Stimulated activated CD4-positive, alpha-beta T cell treated with anti-CD3 and anti-CD28 coated beads, Interleukin-1b, Interleukin-23, amount 100 ng/mL, for 1 hour (primary cell): ENCODE results near the gene RCBTB2.

Experiments used
- DNase-seq, 2 donors: peaks; one replicate each; pipeline ENCODE4 v3.0.0-alpha.2; 2020; ENCODE audit warnings: low read depth in 2 of 2

The RCBTB2 gene

DNA sequence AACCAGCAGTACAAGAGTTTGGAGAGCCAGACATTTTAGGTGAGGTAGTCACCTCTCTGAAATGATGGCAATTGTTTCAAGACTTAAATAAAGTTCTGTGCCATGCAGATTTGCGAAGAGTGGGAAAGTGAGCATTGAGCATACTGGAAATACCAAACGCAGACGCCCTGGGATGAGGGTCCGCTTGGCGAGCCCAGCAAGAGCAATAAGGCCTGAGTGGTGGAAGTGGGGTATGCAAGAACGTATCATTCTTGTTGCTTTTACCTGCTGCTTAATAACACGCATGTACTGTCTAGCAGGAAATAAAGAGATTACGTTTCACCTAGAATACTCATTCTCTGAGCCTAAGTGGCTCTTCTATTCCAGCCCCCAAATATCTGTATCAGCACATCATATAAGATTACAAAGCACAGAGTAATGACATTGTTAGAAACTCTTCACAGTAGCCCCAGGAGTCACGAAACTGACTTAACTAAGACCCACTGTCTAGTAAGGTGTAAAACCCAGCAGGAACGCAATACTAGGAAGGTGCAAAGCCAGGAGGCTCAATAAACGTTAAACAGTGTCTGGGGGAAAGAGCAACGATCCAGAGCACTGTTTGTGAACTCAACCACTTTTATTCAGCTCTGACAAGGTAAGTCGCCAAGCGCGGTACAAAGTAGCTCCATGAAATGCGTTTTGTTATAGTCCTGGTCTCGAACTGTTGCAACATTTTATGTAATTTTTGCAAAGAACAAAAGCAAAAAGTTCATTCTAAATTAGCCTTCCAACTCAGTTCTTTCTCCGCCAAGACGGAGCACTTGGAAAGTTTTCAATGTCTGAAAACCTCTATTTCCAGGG, 1.2 kb downstream of the RCBTB2 start:
- DNase-seq: no peak

DNA sequence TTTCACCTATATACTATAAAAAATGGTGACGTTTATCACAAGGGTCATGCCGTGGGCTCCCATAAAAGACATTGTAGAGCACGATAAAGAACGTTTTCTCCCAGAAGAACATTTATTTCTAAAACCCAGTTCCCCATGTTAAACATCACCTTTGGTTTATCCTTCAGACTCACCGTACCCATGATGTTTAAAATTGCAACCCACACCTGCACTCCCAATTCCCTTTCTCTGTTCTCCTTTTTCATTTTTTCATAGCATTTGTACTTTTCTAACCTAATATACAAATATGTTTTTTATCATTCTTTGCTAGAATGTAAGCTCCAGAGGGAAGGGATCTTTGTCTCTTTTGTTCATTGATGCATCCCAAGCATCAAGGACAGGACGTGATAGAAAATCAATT, 2.0 kb downstream of the RCBTB2 start:
- DNase-seq: no peak

DNA sequence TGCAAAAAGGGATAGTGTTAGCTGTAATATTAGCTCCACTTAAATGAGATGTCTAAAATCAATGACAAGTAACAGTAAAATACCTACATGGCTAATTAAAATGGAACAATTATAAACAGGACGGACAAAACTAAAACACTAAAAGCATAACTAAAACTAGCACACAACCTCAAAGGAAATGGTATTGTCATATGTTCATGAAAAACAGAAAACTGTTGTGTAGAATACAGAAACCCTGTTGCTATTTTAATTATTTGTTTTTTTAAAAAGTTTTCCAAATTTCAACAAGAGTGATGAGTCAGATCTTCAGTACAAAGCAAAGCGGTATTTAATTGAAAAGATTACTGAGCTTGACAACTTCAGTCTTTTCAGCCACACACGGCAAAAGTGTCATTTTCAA, 4.2 kb downstream of the RCBTB2 start:
- DNase-seq: no peak

DNA sequence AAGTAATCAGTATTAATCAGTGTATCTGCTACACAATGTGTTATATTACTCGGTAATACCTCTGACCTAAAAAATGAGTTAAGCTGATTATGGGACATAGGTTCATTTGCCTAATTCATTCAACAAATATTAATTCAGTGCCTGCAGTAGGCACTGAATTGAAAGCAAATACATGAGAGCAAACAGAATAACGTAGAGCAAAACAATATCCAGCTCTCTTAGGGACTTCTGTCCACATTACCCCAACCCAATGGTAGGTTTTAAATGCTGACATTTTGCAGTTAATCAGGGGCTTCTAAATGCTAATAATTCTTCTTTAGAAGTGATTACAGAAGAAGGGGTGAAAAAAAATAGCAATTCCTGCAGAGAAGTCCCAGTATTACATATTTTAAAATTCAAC, 4.9 kb downstream of the RCBTB2 start:
- no peak for DNase-seq

DNA sequence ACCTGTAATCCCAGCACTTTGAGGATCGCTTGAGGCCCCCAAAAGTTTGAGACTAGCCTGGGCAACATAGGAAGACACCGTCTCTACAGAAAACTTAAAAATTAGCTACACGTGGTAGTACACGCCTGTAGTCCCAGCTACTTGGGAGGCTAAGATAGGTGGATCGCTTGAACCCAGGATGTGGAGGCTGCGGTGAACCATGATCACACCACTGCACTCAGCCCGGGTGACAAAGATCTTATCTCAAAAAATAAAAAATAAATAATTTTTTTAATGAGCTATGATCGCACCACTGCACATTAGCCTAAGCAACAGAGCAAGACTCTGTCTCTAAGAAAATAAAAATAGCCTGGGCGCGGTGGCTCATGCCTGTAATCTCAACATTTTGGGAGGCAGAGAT, 6.6 kb downstream of the RCBTB2 start:
- DNase-seq: no peak

DNA sequence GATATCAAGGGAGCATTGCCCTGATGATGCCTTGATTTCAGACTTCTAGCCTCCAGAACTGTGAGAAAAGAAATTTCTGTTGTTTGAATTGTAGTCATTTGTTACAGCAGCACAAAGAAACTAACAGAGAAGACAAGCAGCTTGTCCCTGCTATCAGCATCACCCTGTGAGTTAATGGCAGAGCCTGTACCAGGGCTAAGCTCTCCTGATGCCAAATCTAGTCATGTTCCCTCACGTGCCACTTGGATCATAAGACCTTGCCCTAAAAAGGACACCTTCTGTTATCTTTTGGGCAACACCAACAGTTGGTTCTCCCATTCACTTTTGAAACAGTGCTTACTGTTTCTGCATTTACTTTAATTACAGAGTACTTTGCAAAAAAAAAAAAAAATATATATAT, 14.8 kb downstream of the RCBTB2 start:
- DNase-seq: no peak

DNA sequence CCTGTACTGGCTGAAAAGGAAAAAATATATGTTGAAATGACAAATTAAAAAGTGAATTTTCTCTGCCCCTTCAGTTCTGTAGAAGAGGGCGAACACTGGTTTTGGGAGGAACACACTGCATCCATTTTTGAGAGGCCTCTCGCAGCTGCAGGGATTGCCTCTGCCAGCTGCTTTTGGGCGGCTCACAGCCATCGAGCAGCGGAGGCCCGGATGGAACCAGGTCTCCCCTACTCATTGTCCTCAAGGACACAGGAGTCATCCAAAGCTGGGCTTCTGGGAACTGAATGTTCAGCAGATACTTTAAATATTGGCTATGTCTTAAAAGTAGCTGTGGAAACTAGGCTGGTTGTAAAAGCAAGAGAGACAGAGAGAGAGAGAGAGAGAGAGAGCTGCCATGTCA, 17.1 kb downstream of the RCBTB2 start:
- DNase-seq: no peak

DNA sequence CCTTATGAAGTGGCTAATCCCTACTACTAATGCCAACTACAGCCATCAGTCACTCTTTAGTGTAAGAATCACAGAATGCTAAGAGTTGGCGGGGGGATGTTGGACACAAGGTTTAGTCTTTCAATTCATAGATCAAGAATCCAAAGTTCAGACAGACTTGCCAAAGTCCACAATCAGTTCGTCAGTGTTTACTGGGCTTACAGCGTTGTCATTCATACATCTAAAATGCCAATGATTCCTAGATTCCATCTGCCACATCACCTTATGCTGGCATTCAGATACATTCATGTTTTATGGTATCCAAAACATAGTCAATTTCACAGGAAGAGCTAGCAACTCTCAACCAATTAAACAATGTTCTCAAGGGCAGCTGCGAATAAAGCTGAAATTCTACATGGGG, 18.1 kb downstream of the RCBTB2 start:
- no peak for DNase-seq

DNA sequence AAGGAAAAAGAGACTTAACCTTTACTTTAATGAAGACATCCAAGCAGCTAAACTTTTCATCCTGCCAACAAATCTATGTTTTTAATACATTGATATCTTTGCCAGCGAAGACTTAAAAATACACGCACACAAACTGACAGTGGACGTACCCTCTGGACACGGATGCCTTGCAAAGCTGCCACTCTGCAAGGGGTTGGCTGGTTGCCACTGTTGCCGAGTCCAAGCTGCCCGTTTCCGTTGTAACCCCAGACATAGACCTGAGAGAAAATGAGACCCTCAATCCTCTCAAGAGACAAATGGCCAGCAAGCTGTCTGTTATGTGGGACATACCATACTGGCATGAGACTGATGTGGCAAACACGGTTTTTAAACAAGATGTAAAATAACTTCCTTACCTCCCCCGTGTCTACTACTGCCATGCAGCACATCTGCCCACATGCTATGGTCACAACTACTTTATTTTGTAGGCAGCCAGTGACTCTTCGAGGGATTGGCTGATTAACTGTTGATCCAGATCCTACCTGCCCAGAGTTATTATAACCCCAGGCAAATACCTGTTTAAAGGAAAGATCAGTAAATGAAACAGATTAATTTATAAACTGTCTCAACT, 21.2 kb downstream of the RCBTB2 start:
- no peak for DNase-seq

DNA sequence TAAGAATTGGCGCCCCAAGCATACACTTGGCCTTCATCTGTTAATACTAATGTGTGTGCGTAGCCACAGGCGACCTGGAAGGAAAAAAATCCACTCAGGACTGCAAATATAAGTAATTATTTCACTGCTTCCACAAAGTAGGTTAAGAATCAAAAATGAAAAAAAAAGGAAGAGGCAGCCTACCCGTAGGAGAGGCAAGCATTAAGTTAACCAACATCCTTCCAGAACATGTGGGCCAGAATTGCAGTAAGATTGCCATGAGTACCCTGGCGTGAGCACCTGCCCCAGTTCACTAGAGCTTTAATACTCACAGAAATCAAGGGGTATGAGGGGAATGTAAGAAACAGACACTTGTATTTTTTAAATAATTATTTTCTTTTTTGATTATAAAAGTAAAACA, 22.2 kb downstream of the RCBTB2 start:
- DNase-seq: no peak

DNA sequence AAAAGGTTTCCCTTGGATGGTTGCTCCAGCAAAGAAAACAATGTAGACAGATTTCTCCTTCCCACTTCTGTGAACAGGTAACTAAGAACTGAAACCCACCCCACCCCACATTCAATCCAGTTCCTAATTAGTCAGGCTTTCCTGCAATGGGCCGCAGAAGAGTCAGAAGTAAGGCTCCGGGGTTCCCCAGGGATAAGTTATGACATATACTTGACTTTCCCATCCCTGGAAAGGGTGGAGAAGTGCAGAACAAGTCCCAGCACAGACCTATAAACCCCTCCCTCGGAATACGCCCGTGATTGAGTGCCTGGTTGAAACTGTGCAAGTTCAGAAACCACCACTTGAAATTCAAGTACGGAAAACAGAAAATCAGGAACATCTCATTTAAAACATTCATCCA, 24.9 kb downstream of the RCBTB2 start:
- DNase-seq: no peak

DNA sequence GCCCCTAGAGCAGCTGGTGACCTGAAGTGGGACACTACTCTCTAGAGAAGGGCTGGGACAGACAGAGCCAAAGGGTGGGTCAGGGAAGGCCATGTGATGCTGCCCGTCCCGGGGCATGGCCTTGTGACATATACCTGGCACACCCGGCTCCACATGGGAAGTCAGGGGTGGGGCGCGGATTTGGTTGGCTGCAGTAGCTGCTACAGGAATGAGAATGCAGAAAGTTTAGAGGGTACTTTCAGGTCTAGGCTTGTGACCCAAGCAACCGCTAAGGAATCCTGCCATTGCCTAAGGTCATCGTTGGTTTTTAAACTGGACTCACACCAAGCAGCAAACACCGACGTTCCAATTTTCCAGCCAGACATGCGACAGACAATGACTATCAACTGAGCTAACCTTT, 25.9 kb downstream of the RCBTB2 start:
- DNase-seq: no peak

DNA sequence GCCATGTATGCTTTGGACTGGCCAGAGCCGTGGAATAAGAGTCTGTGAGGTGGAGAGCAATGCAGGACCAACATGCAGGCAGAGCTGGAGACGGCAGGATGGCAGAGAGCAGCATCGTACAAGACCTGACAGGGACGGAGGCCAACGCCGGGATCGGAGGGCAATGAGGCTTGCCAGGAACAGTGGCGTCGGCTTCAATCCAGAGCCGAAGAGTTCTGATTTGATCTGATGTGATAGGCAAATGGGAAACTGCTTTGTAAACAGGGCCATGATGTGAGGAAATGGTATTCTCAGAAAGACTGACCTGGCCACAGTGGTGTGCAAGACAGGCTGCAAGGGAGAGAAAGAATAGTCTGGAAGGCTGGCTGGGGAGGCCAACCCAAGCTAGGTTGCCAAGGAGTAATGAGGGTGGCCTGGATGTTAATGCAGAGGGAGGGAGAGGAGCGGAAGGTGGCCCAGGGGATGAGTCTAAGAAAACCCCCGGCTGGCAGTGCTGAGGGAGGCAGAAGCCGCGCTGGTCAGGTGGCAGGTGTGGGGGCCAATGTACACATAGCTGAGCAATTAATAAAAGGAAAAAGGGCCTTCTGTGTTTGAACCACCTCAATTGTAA, 26.7 kb downstream of the RCBTB2 start:
- DNase-seq: no peak

DNA sequence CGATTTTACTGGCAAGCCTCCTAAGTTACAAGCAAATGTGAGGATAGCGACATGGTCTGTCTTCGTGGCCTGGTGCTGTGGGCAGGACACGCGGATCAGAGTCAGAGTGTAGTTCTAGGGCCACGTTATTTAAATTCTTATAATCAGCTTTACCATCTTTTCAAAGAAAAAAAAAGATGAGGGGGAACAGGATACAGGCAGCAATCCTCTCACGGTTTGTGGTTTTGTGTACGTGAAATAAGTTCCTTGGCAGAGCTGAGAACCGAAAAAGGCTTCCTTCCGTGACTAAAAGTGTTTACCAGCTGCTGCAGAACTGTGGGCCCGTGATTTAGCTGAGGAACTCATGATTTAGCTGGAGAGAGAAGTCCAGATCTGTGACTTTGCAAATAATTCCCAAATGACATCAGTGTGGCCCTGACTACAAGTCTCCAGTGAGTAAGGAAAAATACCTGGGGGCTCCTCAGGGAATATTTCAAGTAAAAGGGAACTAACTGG, 27.2 kb downstream of the RCBTB2 start:
- peak in 1 of 2 donors; percentile 21 for DNase-seq

DNA sequence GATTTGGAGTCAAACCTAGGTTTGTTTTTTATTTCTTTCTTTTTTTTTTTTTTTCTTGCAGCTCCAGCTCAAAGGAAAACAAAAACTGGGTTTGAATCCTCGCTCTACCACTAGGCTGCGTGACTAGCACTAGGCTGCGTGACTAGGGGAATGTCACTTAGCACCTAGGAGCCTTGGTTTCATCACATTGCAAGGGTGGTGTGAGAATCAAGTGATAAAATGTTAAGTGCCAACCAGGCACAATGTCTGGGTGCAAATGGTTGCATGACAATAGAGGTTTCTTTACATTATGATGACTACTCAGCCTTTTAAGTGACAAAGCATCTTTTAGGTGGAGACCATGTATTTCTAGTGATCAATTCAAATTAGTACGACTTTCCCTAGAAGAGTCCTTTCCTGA, 27.9 kb downstream of the RCBTB2 start:
- no peak for DNase-seq

DNA sequence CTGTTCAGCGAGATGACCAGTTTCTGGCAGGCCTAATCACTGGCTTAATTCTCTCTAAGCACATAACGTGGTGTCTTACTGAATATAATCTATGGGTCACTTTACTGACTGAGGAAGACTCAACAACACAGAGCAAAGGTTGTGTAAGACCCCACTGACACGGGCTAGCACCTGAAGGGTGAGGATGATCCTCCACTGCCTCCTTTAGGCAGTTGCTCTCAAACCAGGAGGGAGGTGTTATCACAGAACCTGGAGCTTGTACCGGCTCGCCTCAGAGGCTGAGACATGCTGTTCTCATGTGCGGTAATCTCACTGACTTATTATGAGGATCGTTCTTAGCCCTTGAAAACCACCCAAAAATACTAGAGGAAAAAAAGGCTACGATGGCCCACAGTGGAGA, 28.3 kb downstream of the RCBTB2 start:
- no peak for DNase-seq

DNA sequence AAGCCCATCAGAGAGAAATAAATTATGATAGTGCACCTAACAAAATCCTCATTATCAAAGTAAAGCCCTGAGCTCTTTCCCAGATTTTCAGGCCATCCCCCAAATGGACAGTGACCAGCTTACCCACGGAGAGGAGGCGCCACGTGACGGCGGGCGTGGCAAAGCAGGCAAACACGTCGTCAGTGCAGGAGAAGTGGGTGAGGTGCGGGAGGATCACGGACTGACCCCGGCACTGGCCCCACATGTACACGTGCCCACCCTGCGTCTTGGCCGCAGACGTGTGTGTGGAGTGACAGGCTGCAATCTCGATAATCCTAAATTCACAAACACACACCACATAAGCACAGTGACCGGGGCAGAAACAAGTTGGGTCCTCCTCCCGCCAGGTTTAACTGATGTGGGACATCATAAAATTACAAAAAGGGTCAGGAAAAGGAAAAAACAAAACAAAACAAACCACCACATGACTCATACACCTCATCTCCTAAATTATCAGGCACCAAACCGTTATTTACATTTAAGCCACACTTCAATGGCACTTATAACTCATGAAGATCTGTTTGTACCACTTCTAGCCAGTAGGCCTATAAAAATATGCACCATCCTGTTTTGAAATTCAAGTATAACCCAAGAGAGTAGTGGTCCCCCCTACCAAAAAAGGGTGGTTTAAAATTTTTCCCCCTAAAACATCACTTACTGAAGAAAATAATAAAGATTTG, 30.1 kb downstream of the RCBTB2 start:
- no peak for DNase-seq

DNA sequence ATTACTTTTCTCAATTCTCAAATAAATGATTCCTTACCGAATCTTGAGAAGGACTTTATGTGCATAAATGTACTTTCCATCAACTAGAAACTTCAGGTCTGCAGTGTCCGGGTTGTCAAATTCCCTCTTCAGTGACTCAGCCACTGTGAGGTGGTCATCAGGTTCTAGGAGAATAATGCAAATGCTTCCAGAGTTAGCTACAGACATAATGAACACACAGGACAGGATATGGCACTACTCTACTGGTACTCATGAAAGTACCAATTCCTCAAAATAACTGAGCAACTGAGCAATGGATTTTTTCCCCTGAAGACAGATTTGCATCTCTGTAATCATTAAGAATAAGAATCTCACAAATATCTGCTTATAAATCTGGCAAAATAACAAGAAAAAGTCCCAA, 31.2 kb downstream of the RCBTB2 start:
- no peak for DNase-seq

DNA sequence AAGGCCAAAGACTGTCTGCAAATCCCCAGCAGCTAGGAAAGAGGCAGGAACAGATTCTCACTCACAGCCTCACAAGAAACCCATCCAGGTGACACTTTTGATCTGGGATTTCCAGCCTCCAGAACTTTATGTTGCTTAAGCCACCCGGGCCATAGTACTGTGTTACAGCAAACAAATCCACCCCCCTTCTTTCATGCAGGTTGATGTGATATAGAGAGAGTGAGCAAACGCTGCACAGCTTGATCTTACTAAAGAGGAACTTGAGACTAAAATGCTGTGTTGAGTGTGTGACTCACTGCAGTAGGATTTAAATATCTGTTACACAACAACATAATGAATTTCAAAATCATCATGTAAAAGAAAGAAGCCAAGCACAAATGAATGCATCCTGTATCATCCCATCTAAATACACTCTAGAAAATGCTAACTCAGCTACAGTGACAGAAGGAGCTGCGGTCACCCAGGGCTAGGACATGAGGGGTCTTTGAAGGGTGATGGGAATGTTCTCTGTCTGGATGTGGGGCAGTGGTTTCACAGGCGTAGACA, 32.2 kb downstream of the RCBTB2 start:
- DNase-seq: no peak

DNA sequence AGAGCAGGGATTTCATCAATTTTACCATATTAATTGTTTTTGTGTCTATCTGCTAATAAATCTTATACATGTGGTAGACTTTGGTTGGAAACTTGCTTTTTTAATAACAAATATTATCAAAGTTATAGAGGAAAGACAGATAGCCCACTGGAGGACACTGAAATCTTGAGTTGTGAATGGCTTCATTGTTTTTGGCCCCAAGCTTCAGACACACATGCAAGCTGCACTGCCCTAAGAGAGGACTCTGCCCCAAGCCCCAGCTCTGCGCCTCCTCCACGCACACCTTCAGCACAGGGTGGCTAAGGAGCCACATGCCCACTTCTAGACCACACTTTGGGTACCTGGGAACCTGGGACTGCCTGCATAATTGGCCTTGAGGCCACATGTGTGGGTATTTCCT, 35.2 kb downstream of the RCBTB2 start:
- no peak for DNase-seq

DNA sequence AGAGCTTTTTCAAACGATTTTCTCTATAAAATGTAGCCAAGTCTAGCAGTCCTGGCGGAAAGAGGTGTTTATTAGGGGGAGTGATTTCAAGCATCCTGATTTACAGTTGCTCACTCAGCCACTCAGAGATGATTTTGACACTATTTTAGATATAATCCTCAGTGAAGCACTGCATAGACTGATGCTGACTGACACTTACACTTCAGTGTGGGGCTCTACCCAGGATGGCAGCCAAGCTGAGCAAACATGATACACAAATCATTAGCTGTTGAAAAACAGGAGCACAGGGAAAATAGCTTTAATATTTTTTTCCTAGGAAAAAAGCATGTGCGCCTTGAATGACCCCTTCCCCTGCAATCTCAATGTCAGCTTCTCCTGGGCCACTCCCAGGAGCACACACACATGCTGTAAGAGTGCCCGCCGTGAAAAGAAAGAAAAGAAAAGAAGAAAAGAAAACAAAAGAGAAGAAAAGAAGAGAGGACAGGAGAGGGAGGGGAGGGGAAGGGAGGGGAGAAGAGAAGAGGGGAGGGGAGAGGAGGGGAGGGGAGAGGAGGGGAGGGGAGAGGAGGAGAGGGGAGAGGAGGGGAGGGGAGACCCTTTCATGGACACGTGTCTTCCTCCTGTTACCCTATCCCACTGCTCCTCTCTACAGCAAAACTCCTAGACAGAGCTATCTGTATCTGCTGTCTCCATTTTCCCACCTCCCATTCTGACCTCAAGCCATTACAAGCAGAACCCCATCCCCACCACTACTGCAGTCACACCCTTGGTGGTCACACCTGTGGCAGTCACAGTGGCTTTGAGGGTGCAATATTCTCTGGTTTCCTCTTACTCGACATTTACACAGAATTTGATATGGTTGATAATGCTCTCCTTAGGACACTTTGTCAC, 36.4 kb downstream of the RCBTB2 start:
- no peak for DNase-seq
